C1 segment of cervical spinal cord (tissue), 14 donors: ENCODE measurements around the gene PRELID3B.
"Not testable (repeated sequence)": the region's sequence is repeated elsewhere in the genome, so short reads cannot be mapped to it uniquely, and the experiment has no call there.

Source experiments
- DNase-seq, 14 donors: peaks; one replicate each; lab custom pipeline; 2025; lab: John Stamatoyannopoulos, UW

Gene PRELID3B

DNA sequence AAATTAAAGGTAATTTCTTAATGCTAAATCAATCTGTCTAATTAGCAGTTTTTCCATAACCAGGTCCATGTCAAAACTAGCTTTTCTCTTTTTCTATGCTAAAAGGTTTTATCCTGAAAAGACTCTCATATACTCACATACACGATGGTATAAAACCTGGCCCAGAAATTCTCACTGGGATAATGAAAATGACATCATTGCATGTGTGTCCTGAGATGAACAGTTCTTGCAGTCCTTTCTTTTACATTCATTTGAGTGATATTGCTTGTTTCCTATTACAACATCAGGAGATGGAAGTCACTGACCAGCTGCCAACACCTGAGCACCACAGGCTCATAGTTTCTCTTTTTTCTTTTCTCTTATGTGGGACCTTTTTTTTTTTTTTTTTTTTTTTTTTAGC, 7.9 kb upstream of the PRELID3B start:
- DNase-seq: no peak

- no peak for DNase-seq
Observed at GRCh38 chr20:59048681-59049030, 6.1 kb upstream of the PRELID3B start.

DNA sequence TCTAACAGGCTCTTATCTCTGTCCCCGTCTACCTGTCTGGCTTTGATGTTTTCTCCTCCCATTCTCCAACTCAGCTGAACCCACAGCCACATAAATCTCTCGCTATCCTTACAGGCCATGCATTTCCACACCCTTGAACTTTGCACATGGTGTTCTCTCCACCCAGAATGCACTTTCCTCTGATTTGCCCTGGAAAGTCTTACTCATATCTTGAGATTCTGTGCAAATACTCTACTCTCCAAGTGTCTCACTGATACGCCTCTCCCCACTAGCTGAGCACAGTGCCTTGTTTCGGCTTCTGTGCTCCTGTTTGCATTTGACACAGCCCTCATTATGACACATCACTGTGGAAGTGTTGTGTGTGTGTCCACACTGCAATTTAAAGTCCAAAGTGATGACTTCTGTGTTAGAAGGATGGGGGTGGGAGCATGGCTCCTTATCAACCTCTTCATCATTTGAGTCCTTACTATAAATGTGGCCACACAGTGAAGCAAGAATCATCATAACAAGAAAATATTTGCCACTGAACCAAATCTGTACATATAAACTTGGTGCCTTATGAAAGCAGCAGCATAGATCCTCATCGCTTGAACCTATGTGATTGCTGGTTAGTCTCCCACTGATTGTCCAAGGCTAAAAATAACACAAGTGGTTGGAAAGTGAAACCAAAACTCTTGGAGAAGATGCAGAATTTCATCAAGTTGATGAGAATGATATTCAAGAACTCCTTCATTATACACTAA, 5.5 kb upstream of the PRELID3B start:
- no peak for DNase-seq

DNA sequence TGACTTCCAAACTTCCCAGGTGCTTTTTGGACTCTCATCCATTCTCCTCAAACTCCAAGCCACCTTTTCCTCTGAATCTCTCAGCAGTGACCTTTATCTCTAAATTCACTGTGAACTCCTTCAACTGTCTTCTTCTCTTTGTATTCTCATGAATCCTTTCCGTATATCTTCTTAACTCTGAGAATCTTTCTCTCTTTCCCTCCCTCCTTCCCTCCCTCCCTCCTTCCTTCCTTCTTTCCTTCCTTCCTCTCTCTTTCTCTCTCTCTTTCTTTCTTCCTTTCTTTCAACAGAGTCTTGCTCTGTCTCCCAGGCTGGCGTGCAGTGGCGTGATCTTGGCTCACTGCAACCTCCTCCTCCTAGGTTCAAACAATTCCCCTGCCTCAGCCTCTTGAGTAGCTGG, 4.3 kb upstream of the PRELID3B start:
- no peak for DNase-seq

GRCh38 chr20:59044796-59045195, 2.2 kb upstream of the PRELID3B start:
- no peak for DNase-seq

DNA sequence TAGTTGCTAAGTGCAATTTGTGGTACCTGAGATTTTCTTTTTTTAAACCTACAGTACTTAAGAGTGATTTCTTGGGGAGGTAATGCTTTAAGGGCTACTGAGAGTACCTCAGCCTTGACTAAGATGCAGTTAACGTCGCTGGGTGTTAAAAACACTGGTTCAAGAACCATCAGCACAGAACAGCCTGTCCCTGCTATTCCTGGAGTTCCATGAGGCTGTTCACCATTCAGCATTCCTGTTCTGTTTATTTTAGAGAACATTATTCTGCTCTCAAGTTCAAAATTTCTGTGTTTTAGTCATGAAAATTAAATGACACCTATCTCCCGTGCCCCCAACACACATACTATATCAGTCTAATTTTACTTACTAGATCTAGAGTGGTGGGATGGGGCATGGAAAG, 1.7 kb upstream of the PRELID3B start:
- DNase-seq: no peak

GRCh38 chr20:59043698-59044097, 1.1 kb upstream of the PRELID3B start:
- no peak for DNase-seq

- DNase-seq: peak; percentile 21 to 96 (median 84)
Observed at GRCh38 chr20:59042796-59043631, 428 bp upstream of the PRELID3B start.

DNA sequence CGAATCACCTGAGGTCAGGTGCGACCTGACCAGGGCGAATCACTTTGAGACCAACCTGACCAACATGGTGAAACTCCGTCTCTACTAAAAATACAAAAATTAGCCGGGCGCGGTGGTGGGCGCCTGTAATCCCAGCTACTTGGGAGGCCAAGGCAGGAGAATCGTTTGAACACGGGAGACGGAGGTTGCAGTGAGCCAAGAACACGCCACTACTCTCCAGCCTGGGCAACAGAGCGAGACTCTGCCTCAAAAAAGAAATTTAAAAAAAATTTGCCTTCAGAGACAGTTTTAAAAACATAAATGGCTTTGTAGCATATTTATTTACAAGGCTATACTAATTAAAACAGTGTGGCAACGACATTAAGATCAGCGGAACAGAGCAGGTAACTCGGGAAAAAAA, 1.1 kb downstream of the PRELID3B start:
- DNase-seq: not testable (repeated sequence)

DNA sequence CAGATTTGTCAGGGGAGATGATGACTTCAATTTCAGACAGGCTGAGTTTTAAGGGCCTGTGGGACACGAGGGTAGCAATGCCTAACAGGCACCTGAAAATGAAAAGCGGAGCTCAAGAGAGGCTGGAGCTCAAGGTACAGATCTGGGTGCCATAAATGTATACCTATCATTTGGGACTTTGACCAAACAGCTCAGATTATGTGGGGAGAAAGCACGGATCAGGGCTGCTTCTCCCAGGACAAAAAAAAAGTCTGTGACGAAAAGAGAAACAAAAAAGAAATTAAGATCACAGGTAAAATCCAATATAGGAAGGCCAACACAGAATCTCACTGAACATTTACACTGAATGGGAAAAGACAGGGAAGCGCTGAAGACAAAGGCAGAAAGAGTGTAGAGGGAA, 1.9 kb downstream of the PRELID3B start:
- no peak for DNase-seq

DNA sequence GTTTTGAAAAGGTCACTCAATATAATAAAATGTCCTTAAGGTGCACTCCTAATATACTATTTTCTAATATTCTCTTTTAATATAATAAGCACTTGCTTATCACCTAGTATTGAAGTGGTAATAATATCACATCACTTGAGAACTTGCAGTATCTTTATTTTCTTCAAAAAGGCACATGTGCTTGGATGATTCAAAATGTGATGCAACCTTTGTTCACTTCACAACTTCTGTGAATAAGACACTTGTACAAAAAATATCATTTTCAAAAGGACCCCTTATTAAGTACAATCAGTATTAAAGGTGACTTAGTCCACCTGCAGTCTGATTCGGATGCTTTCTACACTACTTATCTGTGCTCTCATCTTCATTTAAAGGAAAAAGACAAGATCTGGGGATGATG, 3.4 kb downstream of the PRELID3B start:
- no peak for DNase-seq

DNA sequence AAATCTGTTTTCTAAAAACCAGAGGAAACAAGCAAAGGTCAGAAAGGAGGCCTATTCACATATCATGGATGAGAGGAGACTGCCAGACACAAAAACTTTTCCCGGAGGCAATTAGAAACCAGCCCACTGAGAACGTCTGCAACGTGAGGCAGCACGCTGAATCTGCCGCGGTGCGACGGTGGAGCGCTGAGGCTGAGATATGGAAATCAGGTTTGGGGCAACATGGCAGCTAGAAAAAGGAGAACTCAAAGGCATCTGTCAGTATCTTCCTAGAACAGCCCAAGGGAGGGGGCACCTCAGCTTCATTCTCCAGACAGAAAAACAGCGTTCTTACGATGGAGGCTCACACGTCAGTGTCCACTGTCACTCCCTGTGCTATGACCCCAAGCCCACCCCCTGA, 5.2 kb downstream of the PRELID3B start:
- no peak for DNase-seq

GRCh38 chr20:59035381-59035780, 7.2 kb downstream of the PRELID3B start:
- no peak for DNase-seq

DNA sequence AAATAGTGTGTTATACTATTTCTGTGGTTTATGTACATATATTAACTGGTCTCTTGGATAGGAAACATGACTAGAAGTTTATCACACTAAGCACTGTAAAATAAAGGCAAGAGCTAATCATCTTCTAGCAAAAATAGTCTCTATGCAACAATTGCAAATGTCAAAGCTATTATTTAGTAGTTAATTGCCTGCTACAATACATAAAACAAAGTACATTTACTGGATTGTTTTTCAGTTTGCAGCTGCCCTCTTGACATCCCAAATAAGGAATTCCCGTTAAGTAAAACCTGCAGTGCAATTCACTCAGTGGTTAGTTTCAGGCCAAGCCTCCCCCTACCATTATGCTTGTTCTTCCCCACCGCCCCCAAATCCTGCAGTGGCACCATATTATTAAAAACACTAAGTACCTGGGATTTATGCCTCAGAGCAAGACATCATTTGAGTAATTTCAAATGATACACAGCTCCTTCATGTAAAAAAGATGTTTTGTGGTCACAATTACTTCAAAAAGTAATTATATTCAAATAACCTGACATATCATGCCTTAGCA, 8.9 kb downstream of the PRELID3B start:
- no peak for DNase-seq

- no peak for DNase-seq
Observed at GRCh38 chr20:59033093-59033492, 9.5 kb downstream of the PRELID3B start.

DNA sequence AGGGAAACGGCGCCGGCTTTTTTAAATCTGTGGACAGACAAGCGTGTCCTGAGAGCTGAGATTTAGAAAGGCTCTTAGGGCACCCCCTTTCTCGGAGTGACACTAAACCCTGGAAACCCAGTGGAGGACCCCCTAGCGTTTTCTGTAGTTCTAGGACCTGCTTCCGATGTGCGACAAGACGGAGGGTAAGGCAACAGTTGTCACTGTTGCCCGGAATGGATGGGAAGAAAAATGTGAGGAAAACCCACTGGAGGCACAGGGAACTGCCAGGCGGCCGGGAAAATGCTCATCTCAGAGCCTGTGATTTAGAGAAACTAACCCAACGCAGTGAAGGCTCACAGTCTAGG, 9.9 kb downstream of the PRELID3B start:
- DNase-seq: no peak

- peak; percentile 45 to 99 (median 92) for DNase-seq
Observed at GRCh38 chr20:59032023-59032712, 10.4 kb downstream of the PRELID3B start, which contains the start of gene ATP5F1E. Gene ATP5F1E (minus strand): TSS chr20:59032335. CDS start chr20:59032251, 84 bp downstream.

GRCh38 chr20:59031564-59032022, 11.0 kb downstream of the PRELID3B start:
- no peak for DNase-seq

DNA sequence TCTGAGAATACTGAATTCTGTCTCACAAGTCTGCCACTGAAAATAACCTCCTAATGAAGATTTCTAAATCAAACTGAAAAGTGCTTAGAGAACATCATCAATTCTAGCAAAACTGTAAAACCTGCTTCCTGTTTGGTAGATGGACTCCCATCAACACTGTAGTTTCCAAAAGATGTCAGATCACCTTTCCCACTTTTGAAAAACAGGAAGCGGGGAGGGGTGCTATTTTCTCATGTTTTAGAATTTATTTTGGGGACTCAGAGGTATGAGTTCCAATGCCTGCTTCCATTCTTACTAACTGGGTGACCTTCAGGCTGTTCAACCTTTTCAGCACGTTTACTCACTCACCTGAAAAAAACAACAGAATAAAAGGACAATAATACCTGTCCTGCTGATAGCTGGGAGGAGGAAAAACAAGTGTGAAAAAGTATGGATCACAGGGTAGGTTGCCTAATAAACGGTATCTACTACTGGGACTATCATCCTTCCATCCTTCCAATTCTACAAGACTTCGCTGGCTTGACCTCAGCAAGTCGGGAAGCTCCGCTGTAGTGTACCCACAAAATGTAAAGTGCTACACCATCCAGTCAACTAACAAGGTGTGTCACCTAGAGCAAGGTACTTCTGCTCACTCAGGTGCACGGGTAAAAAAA, 11.5 kb downstream of the PRELID3B start:
- DNase-seq: no peak

DNA sequence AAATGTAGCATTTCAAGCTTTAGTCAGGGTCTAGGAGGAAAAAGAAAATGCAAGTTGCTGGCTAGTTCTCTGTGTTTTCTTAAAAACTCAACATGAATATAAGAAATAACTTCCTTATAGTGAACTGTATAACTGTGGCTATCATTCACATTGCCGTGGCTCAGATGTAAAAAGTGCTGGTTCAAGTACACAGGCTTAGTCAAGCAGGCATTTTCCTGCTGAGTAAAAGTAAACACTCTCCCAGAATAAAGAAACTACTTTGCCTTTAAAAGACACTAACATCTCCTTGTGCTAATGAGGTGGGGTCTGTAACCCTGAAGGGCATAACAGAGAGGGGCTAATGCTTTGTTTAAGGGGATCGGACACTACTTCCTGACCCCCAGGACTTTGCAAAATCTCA, 13.8 kb downstream of the PRELID3B start:
- no peak for DNase-seq

DNA sequence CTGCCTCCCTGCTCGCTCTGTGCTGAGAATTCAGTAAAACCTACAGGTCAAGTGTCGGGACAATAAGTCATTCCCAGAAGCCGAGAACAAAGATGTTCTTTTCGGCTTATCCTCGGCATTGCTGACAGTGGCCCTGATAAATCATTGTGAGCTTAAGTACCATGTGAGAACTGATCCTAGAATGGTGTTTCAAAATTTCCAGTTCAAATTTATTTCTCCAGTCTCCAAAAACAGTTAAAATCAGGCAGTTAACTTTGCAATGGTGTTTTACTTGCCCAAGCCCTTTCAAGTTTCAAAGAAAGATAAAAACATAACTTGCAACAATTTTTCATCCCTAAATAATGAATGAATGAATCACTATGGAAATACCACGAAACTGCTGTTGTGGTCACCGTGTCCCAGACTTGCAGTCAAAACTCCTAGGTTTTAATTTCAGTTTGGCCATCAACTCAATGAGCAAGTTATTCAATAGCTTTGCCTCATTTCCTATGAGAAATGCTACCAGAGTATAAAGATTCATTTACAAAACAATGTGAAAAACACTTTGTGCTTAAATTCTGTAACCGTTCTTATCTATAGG, 14.8 kb downstream of the PRELID3B start:
- DNase-seq: no peak
